Keratinocyte (primary cell): ENCODE data around the gene TDRKH. TPM values are rescaled to one million over a fixed set of nuclear protein-coding genes. Genes with fewer than 3 reads are reported as not detected.
"Not testable (repeated sequence)": the region's sequence is repeated elsewhere in the genome, so short reads cannot be mapped to it uniquely, and the experiment has no call there.

Source experiments
- DNase-seq: peaks from one replicate; pipeline ENCODE4 v3.0.0-alpha.2; 2011; ENCODE audit warnings: low read depth, missing footprints, low spot score
- FAIRE-seq: peaks from 2 replicates; lab custom pipeline; 2011; peaks lifted over from hg19 to GRCh38; lab: Jason Lieb, UNC
- H2AFZ ChIP-seq: 2 replicates; pipeline ENCODE4 v1.6.0; 2012; ENCODE audit warnings: low read length, control low read depth, inconsistent platforms; ENCODE audit not compliant: control insufficient read depth
- H3K27ac ChIP-seq: 2 replicates; pipeline ENCODE4 v1.5.1; 2011; ENCODE audit warnings: low read length; ENCODE audit not compliant: control insufficient read depth, insufficient read depth
- H3K27me3 ChIP-seq: 3 replicates; pipeline ENCODE4 v1.6.0; 2011; ENCODE audit warnings: low read length; ENCODE audit not compliant: control insufficient read depth, insufficient read depth; ENCODE audit errors: extremely low read depth
- H3K36me3 ChIP-seq, 2 experiments: 2 replicates in 1 of 2; 3 replicates in 1 of 2; pipeline ENCODE4 v1.5.1; 2011; ENCODE audit warnings: low read length in 2 of 2, mild to moderate bottlenecking in 1 of 2; ENCODE audit not compliant: control insufficient read depth in 2 of 2, insufficient read depth in 2 of 2; ENCODE audit errors: extremely low read depth in 1 of 2
- H3K4me1 ChIP-seq: 3 replicates; pipeline ENCODE4 v1.5.1; 2011; ENCODE audit warnings: low read length; ENCODE audit not compliant: control insufficient read depth, insufficient read depth; ENCODE audit errors: extremely low read depth
- H3K4me2 ChIP-seq: 3 replicates; pipeline ENCODE4 v1.6.0; 2011; ENCODE audit warnings: low read depth, low read length; ENCODE audit not compliant: control insufficient read depth, insufficient read depth; ENCODE audit errors: extremely low read depth
- H3K4me3 ChIP-seq, 3 experiments: fragments of 200-600 bp in 1 of 3; sonication (generic) in 1 of 3; 2 replicates in 2 of 3; 3 replicates in 1 of 3; pipeline ENCODE4 v1.5.1; 2011 to 2016; ENCODE audit warnings: low read length in 3 of 3, mild to moderate bottlenecking in 3 of 3, control low read depth in 2 of 3, inconsistent platforms in 1 of 3, low read depth in 1 of 3, mixed read lengths in 1 of 3, mixed run types in 1 of 3, moderate library complexity in 1 of 3; ENCODE audit not compliant: control insufficient read depth in 2 of 3, insufficient read depth in 2 of 3; ENCODE audit errors: extremely low read depth in 1 of 3
- H3K79me2 ChIP-seq: 2 replicates; pipeline ENCODE4 v1.6.0; 2012; ENCODE audit warnings: low read length; ENCODE audit not compliant: control insufficient read depth, insufficient read depth
- H3K9ac ChIP-seq: 3 replicates; pipeline ENCODE4 v1.6.0; 2011; ENCODE audit warnings: low read length; ENCODE audit not compliant: control insufficient read depth, insufficient read depth; ENCODE audit errors: extremely low read depth
- H3K9me1 ChIP-seq: 3 replicates; pipeline ENCODE4 v1.6.0; 2011; ENCODE audit warnings: low read length; ENCODE audit not compliant: control insufficient read depth, insufficient read depth; ENCODE audit errors: extremely low read depth
- H3K9me3 ChIP-seq: 2 replicates; pipeline ENCODE4 v1.5.1; 2012; ENCODE audit warnings: low read depth, low read length; ENCODE audit not compliant: control insufficient read depth
- H4K20me1 ChIP-seq: 3 replicates; pipeline ENCODE4 v1.6.0; 2011; ENCODE audit warnings: low read length; ENCODE audit not compliant: control insufficient read depth, insufficient read depth; ENCODE audit errors: extremely low read depth
- EZH2 ChIP-seq: IDR thresholded peaks from one replicate; pipeline ENCODE4 v1.6.1; 2012; ENCODE audit warnings: inconsistent platforms, mild to moderate bottlenecking, low read length, moderate library complexity
- dilution Hi-C: fragments of 300-500 bp; cut with MboI; formaldehyde crosslinking; loops from one replicate; pipeline ENCODE4 v1.7.0; 2020; ENCODE audit warnings: low sequenced_read_pairs; ENCODE audit not compliant: extremely low pct_ligation_motif_present
- polyA plus RNA-seq, 5 experiments: library from polyadenylated mRNA; depleted of rRNA in 3 of 5; stranded (reverse) in 3 of 5; stranded (forward) in 1 of 5; unstranded in 1 of 5; fragments of >200 nt; gene quantifications; 1 replicate in 1 of 5; 2 replicates in 3 of 5; 3 replicates in 1 of 5; pipeline versions ENCODE4 v1.2.1 to v1.2.3, GENCODE V29; 2011 to 2012; ENCODE audit warnings: missing spikeins in 2 of 5, low read depth in 1 of 5, low replicate concordance in 1 of 5
- TF ChIP-seq, protein P1 (sequence below), 3 experiments: IDR thresholded peaks in 1 of 3; conservative IDR thresholded peaks in 1 of 3; optimal IDR thresholded peaks in 1 of 3; 2 replicates in 2 of 3; 3 replicates in 1 of 3; pipeline versions ENCODE3 to v1.5.1; 2011; ENCODE audit warnings: low read length in 3 of 3, mild to moderate bottlenecking in 3 of 3, moderate library complexity in 2 of 3, control low read depth in 1 of 3, inconsistent platforms in 1 of 3; ENCODE audit not compliant: insufficient read depth in 2 of 3; ENCODE audit errors: extremely low read depth in 1 of 3

TDRKH gene
- polyA plus RNA-seq, 1 donor (not counting 4 experiments of a cell fraction or from before 2014, with no cell fraction given) = 9.7 TPM

- H4K20me1 ChIP-seq = no peaks in the 10 kb centered on the region
- H3K4me2 ChIP-seq = no peak overlapping the region
- no peak overlapping the region for H3K27ac ChIP-seq
- no peak overlapping the region for H3K9ac ChIP-seq
- H3K9me3 ChIP-seq = peaks cover 5% of the 10 kb centered on the region
- no peak overlapping the region for H2AFZ ChIP-seq
- no peaks in the 10 kb centered on the region for H3K27me3 ChIP-seq
- H3K79me2 ChIP-seq = no peaks in the 10 kb centered on the region
- no peaks in the 10 kb centered on the region for H3K36me3 ChIP-seq
- H3K4me1 ChIP-seq = peaks cover 7% of the 10 kb centered on the region
- H3K9me1 ChIP-seq = no peaks in the 10 kb centered on the region
- FAIRE-seq (no peak), DNase-seq (no peak)
- TF ChIP-seq, protein P1, sequence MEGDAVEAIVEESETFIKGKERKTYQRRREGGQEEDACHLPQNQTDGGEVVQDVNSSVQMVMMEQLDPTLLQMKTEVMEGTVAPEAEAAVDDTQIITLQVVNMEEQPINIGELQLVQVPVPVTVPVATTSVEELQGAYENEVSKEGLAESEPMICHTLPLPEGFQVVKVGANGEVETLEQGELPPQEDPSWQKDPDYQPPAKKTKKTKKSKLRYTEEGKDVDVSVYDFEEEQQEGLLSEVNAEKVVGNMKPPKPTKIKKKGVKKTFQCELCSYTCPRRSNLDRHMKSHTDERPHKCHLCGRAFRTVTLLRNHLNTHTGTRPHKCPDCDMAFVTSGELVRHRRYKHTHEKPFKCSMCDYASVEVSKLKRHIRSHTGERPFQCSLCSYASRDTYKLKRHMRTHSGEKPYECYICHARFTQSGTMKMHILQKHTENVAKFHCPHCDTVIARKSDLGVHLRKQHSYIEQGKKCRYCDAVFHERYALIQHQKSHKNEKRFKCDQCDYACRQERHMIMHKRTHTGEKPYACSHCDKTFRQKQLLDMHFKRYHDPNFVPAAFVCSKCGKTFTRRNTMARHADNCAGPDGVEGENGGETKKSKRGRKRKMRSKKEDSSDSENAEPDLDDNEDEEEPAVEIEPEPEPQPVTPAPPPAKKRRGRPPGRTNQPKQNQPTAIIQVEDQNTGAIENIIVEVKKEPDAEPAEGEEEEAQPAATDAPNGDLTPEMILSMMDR (optimal IDR thresholded peaks at IDR 0.05 in 1 of 3, IDR thresholded peaks at IDR 0.05 in 1 of 3, conservative IDR thresholded peaks at IDR 0.05 in 1 of 3; ENCODE audit: extremely low read depth in 1 of 3, insufficient read depth in 2 of 3, low read length in 3 of 3) = no peak
- TF ChIP-seq EZH2 = no peak
- H3K4me3 ChIP-seq = no peak overlapping the region
- dilution Hi-C loops = no loop called here
Measured at GRCh38 chr1:151737026-151737425, 53.3 kb downstream of the TDRKH start.

GRCh38 chr1:151733995-151734394 lies 56.3 kb downstream of the TDRKH start:
- H3K9me3 ChIP-seq, H3K4me1 ChIP-seq, H3K79me2 ChIP-seq, H4K20me1 ChIP-seq, H2AFZ ChIP-seq, FAIRE-seq, H3K9ac ChIP-seq, H3K36me3 ChIP-seq, H3K27me3 ChIP-seq, H3K4me3 ChIP-seq, H3K27ac ChIP-seq, DNase-seq, H3K4me2 ChIP-seq, dilution Hi-C loops, H3K9me1 ChIP-seq: not testable (repeated sequence)

- TF ChIP-seq, protein P1 (optimal IDR thresholded peaks at IDR 0.05 in 1 of 3, IDR thresholded peaks at IDR 0.05 in 1 of 3, conservative IDR thresholded peaks at IDR 0.05 in 1 of 3; ENCODE audit: extremely low read depth in 1 of 3, insufficient read depth in 2 of 3, low read length in 3 of 3) = no peak
- no peak for TF ChIP-seq EZH2
- Histone ChIP-seq H3K36me3 (no peaks in the 10 kb centered on the region), H3K4me2 (no peak overlapping the region), H3K27ac (no peak overlapping the region), H3K4me1 (no peaks in the 10 kb centered on the region), H3K9ac (no peak overlapping the region), H4K20me1 (no peaks in the 10 kb centered on the region), H3K79me2 (no peaks in the 10 kb centered on the region), H2AFZ (no peak overlapping the region), H3K4me3 (no peak overlapping the region), H3K9me1 (no peaks in the 10 kb centered on the region), H3K9me3 (peaks cover 5% of the 10 kb centered on the region), H3K27me3 (no peaks in the 10 kb centered on the region)
- no peak for DNase-seq
- dilution Hi-C loops = no loop called here
- FAIRE-seq = no peak
Measured at GRCh38 chr1:151733126-151733525, 57.2 kb downstream of the TDRKH start.
